Parathyroid adenoma (tissue), 2 donors: Measurements from ENCODE around the gene MEP1A.

ENCODE experiments used
- H2AFZ ChIP-seq: fragments of 300-600 bp; sonication (generic); one replicate; pipeline ENCODE4 v1.7.0; 2017; ENCODE audit warnings: antibody characterized with exemption, mild to moderate bottlenecking
- H3K27ac ChIP-seq: fragments of 300-600 bp; sonication (generic); one replicate; pipeline ENCODE4 v1.7.0; 2017
- H3K27me3 ChIP-seq: fragments of 300-600 bp; sonication (generic); one replicate; pipeline ENCODE4 v1.7.0; 2017; ENCODE audit warnings: low read length; ENCODE audit not compliant: control insufficient read depth, insufficient read depth
- H3K36me3 ChIP-seq: fragments of 300-600 bp; sonication (generic); one replicate; pipeline ENCODE4 v1.7.0; 2017; ENCODE audit warnings: low read length; ENCODE audit not compliant: control insufficient read depth, insufficient read depth
- H3K4me1 ChIP-seq: fragments of 300-600 bp; sonication (generic); one replicate; pipeline ENCODE4 v1.7.0; 2017; ENCODE audit warnings: control low read depth
- H3K4me2 ChIP-seq: fragments of 300-600 bp; sonication (generic); one replicate; pipeline ENCODE4 v1.7.0; 2017; ENCODE audit warnings: low read length
- H3K4me3 ChIP-seq: fragments of 300-600 bp; sonication (generic); one replicate; pipeline ENCODE4 v1.7.0; 2017; ENCODE audit warnings: low read depth, low read length
- H3K79me2 ChIP-seq: fragments of 300-600 bp; sonication (generic); one replicate; pipeline ENCODE4 v1.7.0; 2017; ENCODE audit warnings: control low read depth
- H3K9ac ChIP-seq: fragments of 300-600 bp; sonication (generic); one replicate; pipeline ENCODE4 v1.7.0; 2017; ENCODE audit warnings: mild to moderate bottlenecking
- H3K9me3 ChIP-seq: fragments of 300-600 bp; sonication (generic); one replicate; pipeline ENCODE4 v1.7.0; 2017; ENCODE audit warnings: low read length; ENCODE audit not compliant: control insufficient read depth
- TF ChIP-seq, protein P1 (sequence below): fragments of 300-600 bp; sonication (generic); IDR thresholded peaks from one replicate; pipeline ENCODE4 v1.7.0; 2017; ENCODE audit warnings: antibody characterized with exemption, mild to moderate bottlenecking
- donor health status: primary hyperparathyroidism.

MEP1A gene

DNA sequence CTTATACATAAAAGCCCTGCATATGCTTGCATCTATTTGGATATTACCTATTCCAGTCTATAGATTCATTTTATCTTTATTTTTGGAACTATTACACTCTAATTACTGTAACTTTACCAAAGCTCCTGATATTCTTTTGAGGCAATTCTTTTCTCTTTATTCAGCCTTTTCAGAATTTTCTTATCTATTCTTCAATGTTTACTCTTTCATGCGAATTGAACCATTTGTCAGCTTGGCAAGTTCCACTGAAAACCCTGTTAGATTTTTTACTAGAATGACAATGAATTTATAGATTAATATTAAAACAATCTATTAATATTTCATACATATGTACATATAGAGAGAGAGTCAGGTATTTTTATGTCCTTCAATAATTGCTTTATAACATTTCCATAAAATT lies 554 bp upstream of the MEP1A start:
- Histone ChIP-seq H3K36me3 (no peaks in the 10 kb centered on the region), H3K9ac (no peak overlapping the region), H3K4me3 (no peak overlapping the region), H3K4me2 (no peak overlapping the region), H3K27ac (no peak overlapping the region), H3K27me3 (no peaks in the 10 kb centered on the region), H3K9me3 (no peaks in the 10 kb centered on the region), H2AFZ (no peak overlapping the region), H3K79me2 (no peaks in the 10 kb centered on the region), H3K4me1 (no peaks in the 10 kb centered on the region)
- TF ChIP-seq, protein P1, sequence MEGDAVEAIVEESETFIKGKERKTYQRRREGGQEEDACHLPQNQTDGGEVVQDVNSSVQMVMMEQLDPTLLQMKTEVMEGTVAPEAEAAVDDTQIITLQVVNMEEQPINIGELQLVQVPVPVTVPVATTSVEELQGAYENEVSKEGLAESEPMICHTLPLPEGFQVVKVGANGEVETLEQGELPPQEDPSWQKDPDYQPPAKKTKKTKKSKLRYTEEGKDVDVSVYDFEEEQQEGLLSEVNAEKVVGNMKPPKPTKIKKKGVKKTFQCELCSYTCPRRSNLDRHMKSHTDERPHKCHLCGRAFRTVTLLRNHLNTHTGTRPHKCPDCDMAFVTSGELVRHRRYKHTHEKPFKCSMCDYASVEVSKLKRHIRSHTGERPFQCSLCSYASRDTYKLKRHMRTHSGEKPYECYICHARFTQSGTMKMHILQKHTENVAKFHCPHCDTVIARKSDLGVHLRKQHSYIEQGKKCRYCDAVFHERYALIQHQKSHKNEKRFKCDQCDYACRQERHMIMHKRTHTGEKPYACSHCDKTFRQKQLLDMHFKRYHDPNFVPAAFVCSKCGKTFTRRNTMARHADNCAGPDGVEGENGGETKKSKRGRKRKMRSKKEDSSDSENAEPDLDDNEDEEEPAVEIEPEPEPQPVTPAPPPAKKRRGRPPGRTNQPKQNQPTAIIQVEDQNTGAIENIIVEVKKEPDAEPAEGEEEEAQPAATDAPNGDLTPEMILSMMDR, result no peak

DNA sequence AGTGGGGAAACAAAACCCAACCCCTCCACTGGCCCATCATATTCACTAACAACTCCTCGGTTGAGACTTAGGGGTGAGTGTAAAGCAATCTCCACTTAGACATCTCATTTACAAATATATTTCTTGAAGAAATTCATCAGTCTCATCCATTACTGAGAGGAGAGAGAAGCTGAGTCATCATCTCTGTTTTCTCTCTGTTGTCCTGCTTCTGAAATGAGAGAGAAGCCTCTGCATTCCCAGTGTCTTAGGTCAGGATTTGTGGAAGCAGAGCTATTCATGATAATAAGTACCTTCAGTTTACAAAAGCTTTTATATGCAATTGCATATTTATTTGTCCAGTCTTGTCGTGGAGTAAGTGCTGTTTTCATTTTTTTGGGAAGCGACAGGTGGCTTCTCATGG lies 879 bp downstream of the MEP1A start:
- no peak overlapping the region for H3K27ac ChIP-seq
- H2AFZ ChIP-seq, result no peak overlapping the region
- H3K4me2 ChIP-seq, result no peak overlapping the region
- no peaks in the 10 kb centered on the region for H3K4me1 ChIP-seq
- no peak overlapping the region for H3K4me3 ChIP-seq
- H3K9ac ChIP-seq, result no peak overlapping the region
- H3K9me3 ChIP-seq, result no peaks in the 10 kb centered on the region
- TF ChIP-seq, protein P1, result no peak
- no peaks in the 10 kb centered on the region for H3K27me3 ChIP-seq
- H3K79me2 ChIP-seq, result no peaks in the 10 kb centered on the region
- H3K36me3 ChIP-seq, result no peaks in the 10 kb centered on the region

DNA sequence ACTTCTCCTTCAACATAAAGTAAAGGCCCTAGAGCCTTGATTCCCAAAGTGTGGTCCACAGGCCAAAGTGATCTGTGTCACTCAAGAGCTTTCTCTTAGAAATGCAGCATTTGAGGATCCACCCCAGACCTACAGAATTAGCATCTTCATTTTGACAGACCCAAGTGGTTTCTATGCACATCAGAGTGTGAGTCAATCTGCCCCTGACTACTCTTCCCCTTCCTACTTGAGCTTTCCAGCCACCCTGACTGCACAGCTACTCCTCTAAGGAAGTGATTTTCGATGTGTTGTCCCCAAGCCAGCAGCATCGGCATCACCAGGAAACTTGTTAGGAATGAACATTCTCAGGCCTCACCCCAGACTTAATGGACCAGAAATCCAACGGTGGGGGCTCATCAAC lies 2.6 kb downstream of the MEP1A start:
- TF ChIP-seq, protein P1, result no peak
- H3K9me3 ChIP-seq, result no peaks in the 10 kb centered on the region
- no peak overlapping the region for H3K4me3 ChIP-seq
- H3K9ac ChIP-seq, result no peak overlapping the region
- H3K27me3 ChIP-seq, result no peaks in the 10 kb centered on the region
- H3K4me1 ChIP-seq, result no peaks in the 10 kb centered on the region
- H3K79me2 ChIP-seq, result no peaks in the 10 kb centered on the region
- no peaks in the 10 kb centered on the region for H3K36me3 ChIP-seq
- H3K4me2 ChIP-seq, result no peak overlapping the region
- no peak overlapping the region for H2AFZ ChIP-seq
- H3K27ac ChIP-seq, result no peak overlapping the region

DNA sequence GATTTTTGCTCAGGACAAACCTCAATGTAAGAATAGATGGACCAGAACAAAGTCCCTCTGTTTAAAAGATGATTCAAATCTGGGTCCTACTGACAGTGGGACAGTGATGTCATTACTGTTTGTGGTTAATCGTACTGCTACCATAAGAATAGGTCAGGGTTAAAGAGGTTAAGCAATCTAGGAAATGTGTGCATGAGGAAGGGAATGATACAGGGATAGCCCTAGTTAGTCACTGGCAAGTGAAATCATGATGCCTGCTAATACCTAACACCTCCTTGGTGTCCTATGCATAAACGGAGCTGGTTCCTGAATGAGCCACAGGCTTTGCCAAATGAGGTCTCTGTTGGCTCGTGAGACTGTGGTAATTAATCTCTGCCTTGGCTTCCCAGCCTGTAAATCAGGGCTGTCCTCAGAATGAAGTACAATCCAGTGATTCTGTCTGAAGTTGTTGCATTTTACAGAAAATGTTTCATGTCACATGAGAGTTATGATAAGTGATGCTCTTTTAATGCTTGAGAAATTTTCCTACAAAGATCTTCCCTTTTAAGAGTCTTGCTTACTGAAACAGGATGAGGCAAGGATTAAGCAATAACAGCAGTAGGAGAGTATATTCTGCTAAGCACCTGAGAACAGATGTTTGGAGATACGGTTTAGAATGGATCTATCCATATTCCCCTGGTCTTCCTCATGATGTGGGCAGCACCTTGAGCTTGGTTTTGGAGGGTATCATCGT lies 3.8 kb downstream of the MEP1A start:
- Histone ChIP-seq H3K4me1 (no peaks in the 10 kb centered on the region), H3K36me3 (no peaks in the 10 kb centered on the region), H3K9me3 (no peaks in the 10 kb centered on the region), H3K27ac (no peak overlapping the region), H3K79me2 (no peaks in the 10 kb centered on the region), H2AFZ (no peak overlapping the region), H3K9ac (no peak overlapping the region), H3K4me2 (no peak overlapping the region), H3K27me3 (no peaks in the 10 kb centered on the region), H3K4me3 (no peak overlapping the region)
- TF ChIP-seq, protein P1, result no peak

DNA sequence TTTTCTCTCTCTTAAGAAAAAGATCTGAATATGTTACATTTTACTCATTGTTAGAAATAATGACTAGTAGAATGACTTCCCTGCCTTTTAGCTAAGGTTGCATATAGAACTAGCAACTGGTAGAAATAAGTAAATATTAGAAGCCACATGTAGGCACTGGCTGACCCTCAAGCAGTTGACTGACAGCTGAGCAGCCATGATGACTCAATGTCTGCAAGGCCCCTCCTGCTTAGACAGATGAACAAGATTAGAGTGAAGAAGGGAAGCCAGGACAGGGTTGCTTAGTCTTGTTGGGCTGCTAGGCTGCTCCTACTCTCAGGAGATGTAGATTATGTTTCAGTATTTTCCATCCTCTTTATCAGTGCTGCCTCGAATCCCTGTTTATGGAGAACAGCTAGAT lies 6.5 kb downstream of the MEP1A start:
- Histone ChIP-seq H3K4me1 (no peaks in the 10 kb centered on the region), H2AFZ (no peak overlapping the region), H3K79me2 (no peaks in the 10 kb centered on the region), H3K36me3 (no peaks in the 10 kb centered on the region), H3K27me3 (no peaks in the 10 kb centered on the region), H3K9me3 (no peaks in the 10 kb centered on the region), H3K9ac (no peak overlapping the region), H3K4me2 (no peak overlapping the region), H3K4me3 (no peak overlapping the region), H3K27ac (no peak overlapping the region)
- TF ChIP-seq, protein P1, result no peak
